K562 (cell line): ENCODE measurements around the gene COL4A2. TPM values are rescaled to one million over a fixed set of nuclear protein-coding genes. Genes with fewer than 3 reads are reported as not detected.

Source experiments
- ARNT ChIP-seq, 2 experiments: fragments of 450-650 bp; IDR thresholded peaks; 2 replicates each; pipeline ENCODE4 v1.6.1; 2016; ENCODE audit warnings: mild to moderate bottlenecking in 1 of 2
- ID3 ChIP-seq, 2 experiments: fragments of 250-450 bp in 1 of 2; fragments of 450-650 bp in 1 of 2; sonication (Bioruptor Pico) in 1 of 2; IDR thresholded peaks; 2 replicates each; pipeline versions ENCODE4 v1.6.1 to v1.8.0; 2016 to 2021; ENCODE audit warnings: mild to moderate bottlenecking in 2 of 2, moderate library complexity in 2 of 2, missing compliant biosample characterization in 1 of 2, missing genetic modification characterization in 1 of 2
- MITF ChIP-seq: IDR thresholded peaks from 2 replicates; pipeline ENCODE4 v1.6.1; 2014; ENCODE audit warnings: antibody characterized with exemption
- SFPQ ChIP-seq: fragments of 200-400 bp; formaldehyde crosslinking; IDR thresholded peaks from 2 replicates; pipeline ENCODE4 v1.6.1; 2017; ENCODE audit warnings: mild to moderate bottlenecking, low read depth, low read length, moderate library complexity
- SUPT5H ChIP-seq: fragments of 450-650 bp; IDR thresholded peaks from 2 replicates; pipeline ENCODE4 v1.6.1; 2016
- TGIF2 ChIP-seq: sonication (generic); formaldehyde crosslinking; IDR thresholded peaks from 2 replicates; pipeline ENCODE4 v1.8.1; 2022; ENCODE audit warnings: mild to moderate bottlenecking, missing genetic modification reagents, moderate library complexity
- ZBTB40 ChIP-seq, 2 experiments: fragments of 450-650 bp in 1 of 2; sonication (generic) in 1 of 2; formaldehyde crosslinking in 1 of 2; IDR thresholded peaks; 2 replicates each; pipeline versions ENCODE4 v1.7.1 to v1.9.0; 2016 to 2022; ENCODE audit warnings: inconsistent platforms in 1 of 2, mild to moderate bottlenecking in 1 of 2, missing genetic modification reagents in 1 of 2
- ZKSCAN1 ChIP-seq: fragments of 150-350 bp; IDR thresholded peaks from 2 replicates; pipeline ENCODE4 v1.6.1; 2016; ENCODE audit warnings: low read depth, low read length
- polyA plus RNA-seq, 8 experiments: library from polyadenylated mRNA; depleted of rRNA in 4 of 8; stranded (reverse) in 5 of 8; unstranded in 3 of 8; fragments of >200 nt; fragmentation: Nextera tagmentation in 2 of 8; fragmentation: Illumina TruSeq in 1 of 8; extraction: Ambion mirVana in 2 of 8; extraction: Trizol in 1 of 8; gene quantifications; 2 replicates each; pipeline versions ENCODE4 v1.2.1 to v1.2.3, GENCODE V29; 2011 to 2014; ENCODE audit warnings: inconsistent platforms in 1 of 8, missing spikeins in 1 of 8
- total RNA-seq, 7 experiments: library from RNA; depleted of rRNA in 6 of 7; stranded (reverse); fragments of >200 nt in 6 of 7; fragmentation: Illumina TruSeq in 2 of 7; extraction: Trizol in 2 of 7; gene quantifications; 2 replicates each; pipeline versions ENCODE4 v1.2.1 to v1.2.3, GENCODE V29; 2011 to 2021; ENCODE audit warnings: low replicate concordance in 1 of 7

COL4A2 gene
- total and polyA plus RNA-seq, 9 of the 15 experiments (the other 6 are each of a cell fraction or from before 2014, with no cell fraction given) = 0.13 to 15.2 (median 8.1) TPM

- TF ChIP-seq ZBTB40 (IDR thresholded peaks at IDR 0.05) (no peak), ZBTB40 (CRISPR knock-in tag; IDR thresholded peaks at IDR 0.05) (no peak), SFPQ (no peak), ID3 (CRISPR knock-in tag; IDR thresholded peaks at IDR 0.05) (no peak), ID3 (tag; IDR thresholded peaks at IDR 0.05) (no peak), ARNT (IDR thresholded peaks at IDR 0.05) (no peak), SUPT5H (no peak), MITF (no peak), ZKSCAN1 (no peak), TGIF2 (CRISPR knock-in tag) (no peak)
Measured at GRCh38 chr13:110448230-110448629, 141.1 kb downstream of the COL4A2 start (continued).
